HFF-Myc (cell line): ENCODE data around the gene SCAP.
A peak's percentile ranks its signal among the peaks of the same experiment; 100 is the strongest.

Experiments
- DNase-seq: peaks from one replicate; pipeline ENCODE4 v3.0.0-alpha.2; 2011; ENCODE audit warnings: low read depth; ENCODE audit errors: extremely low read depth
- H3K4me3 ChIP-seq: replicated peaks from 2 replicates; pipeline ENCODE4 v1.5.1; 2011; ENCODE audit warnings: low read depth, mild to moderate bottlenecking, control low read depth, low read length
- TF ChIP-seq, protein P1 (sequence below): IDR thresholded peaks from 2 replicates; pipeline ENCODE4 v1.5.1; 2012; ENCODE audit warnings: mild to moderate bottlenecking, low read depth, low read length, control low read depth; ENCODE audit errors: missing control alignments

The SCAP gene

DNA sequence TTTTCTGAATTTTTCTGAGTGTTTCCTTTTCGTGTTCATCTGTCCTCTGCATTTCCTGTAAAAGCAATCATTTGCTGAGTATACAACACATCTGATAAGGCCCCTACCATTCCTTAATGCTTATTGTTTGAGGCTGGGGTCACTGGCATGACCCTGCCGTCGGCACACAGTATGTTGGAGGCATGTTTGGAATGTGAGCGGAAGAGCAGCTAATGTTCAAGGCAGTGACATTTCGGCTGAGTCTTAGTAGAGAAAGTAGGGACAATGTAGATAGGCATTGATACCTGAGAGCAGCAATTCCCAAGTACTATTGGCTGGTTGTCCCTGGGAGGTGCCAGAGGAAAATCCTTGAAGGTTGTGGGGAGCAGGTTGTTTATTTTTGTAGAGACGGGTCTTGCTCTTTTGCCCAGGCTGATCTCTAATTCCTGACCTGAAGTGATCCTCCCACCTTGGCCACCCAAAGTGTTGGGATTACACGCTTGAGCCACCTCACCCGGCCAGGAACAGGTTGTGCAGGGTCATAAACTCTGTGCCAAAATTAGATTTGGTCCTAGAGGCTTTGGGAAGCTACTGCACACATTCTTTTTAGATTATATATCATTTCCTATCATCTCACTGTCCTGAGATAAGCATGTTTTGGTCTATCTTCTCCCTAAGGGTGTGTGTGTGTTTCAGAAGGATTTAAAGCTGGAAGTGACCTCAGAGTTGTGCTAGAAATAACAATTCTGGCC is 81.4 kb downstream of the SCAP start:
- TF ChIP-seq, protein P1, sequence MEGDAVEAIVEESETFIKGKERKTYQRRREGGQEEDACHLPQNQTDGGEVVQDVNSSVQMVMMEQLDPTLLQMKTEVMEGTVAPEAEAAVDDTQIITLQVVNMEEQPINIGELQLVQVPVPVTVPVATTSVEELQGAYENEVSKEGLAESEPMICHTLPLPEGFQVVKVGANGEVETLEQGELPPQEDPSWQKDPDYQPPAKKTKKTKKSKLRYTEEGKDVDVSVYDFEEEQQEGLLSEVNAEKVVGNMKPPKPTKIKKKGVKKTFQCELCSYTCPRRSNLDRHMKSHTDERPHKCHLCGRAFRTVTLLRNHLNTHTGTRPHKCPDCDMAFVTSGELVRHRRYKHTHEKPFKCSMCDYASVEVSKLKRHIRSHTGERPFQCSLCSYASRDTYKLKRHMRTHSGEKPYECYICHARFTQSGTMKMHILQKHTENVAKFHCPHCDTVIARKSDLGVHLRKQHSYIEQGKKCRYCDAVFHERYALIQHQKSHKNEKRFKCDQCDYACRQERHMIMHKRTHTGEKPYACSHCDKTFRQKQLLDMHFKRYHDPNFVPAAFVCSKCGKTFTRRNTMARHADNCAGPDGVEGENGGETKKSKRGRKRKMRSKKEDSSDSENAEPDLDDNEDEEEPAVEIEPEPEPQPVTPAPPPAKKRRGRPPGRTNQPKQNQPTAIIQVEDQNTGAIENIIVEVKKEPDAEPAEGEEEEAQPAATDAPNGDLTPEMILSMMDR: no peak
- DNase-seq: no peak
- H3K4me3 ChIP-seq: no peak overlapping the region

DNA sequence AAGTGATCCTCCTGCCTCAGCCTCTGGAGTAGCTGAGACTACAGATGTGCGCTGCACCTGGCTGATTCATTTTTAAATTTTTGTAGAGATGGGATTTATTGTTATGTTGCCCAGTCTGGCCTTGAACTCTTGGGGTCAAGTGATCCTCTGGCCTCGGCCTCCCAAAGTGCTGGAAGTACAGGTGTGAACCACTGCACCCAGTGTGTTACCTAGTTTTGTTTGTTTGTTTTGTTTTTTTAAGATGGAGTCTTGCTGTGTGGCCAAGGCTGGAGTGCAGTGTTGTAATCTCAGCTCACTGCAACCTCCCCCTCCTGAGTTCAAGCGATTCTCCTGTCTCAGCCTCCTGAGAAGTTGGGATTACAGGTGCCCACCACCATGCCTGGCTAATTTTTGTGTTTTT is 82.8 kb downstream of the SCAP start:
- DNase-seq: no peak
- TF ChIP-seq, protein P1: no peak
- no peak overlapping the region for H3K4me3 ChIP-seq

DNA sequence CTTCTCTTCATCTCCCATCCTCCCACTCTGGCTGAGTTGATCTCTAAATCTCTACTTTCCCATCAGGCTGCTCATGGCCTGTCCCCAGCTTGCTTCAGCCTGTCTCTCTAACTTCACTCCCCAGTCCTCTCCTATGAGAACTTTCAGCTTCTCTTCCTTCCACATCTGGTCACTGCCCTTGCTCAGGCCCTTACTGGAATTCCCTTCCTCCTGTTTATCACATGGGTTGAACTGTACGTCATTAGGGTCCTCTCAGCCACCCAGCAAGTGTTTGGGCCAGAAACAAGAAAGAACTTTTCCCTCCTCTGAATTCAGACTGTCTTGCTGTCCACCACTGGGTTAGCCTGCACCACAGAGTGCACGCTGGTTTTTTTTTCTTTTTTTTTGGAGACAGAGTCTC is 89.9 kb downstream of the SCAP start:
- TF ChIP-seq, protein P1: no peak
- no peak for DNase-seq
- no peak overlapping the region for H3K4me3 ChIP-seq

DNA sequence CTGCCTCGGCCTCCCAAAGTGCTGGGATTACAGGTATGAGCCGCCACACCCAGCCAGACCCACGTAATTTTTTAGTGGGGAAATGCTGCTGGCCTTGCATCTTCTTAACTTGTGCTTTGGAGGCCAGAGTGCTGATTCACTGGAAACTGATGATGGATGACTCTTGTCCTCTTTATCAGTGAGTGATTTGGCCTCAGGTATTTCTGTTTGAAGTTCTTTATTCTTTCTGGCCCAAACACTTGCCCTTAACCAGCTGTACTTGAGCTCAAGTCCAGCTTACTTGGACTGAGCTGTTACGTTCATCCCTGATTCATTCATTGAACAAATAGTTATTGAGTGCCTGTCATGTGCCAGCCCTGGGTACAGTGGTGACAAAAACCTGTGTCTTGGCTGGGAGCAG is 90.7 kb downstream of the SCAP start:
- DNase-seq: no peak
- TF ChIP-seq, protein P1: no peak
- H3K4me3 ChIP-seq: no peak overlapping the region

DNA sequence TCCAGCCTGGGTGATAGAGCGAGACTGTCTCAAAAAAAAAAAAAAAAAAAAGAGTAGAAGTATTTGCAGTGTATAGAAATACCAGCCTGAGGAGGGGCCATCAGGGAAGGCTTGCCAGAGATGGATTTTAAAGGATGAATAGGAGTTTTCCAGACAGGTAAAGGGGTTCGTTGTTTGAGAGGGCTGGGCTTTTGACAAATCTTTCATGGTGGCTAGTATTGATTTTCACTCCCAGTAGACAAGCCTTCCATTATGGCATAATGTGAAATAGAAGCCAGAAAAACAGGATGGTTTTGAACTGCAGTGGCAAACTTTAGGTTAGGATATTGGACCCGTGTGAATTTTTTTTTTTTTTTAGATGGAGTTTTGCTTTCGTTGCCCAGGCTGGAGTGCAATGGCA is 91.3 kb downstream of the SCAP start:
- no peak for DNase-seq
- TF ChIP-seq, protein P1: no peak
- H3K4me3 ChIP-seq: no peak overlapping the region

DNA sequence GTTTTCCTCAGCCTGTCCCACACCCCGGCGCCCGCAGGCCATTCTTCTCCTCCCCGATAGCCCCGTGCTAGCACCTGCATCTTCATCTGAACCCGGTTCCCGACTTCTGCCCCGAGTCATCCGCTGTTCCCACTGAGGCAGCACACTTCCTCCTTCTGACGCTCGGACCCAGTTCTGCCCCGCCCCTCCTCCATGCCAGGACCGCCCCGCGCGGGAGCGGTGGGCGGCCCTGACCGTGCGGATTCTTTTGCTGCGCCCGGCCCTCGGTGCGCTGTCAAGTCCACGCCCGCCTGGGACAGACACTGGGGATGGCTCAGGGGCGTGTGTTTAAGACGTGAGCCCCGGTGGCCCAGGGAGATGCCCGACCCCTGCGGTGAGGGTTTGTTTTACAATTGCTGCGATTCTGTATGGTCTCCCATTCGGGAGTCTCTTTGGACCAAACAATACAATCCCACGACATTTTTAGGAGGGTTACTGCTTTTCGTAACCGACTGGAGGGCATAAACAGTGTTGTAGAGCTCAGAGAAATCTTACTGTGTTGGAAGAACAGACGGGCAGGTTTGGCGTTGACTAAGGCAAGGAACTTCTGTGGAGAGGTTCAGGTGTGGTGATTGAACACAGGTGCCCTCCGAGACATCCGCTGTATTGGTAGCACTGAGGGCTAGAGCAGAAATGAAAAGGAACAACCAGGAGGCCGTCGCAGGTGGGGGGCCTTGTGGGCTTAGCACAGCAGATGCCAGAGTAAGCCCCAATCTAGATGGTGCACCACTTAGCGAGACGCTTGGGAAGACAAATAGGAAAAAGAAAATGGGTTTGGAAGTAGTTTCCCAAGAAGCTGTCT is 94.2 kb downstream of the SCAP start:
- TF ChIP-seq, protein P1: no peak
- DNase-seq: peak; percentile 39
- peak overlapping the region; percentile 91 for H3K4me3 ChIP-seq
